Measurements from ENCODE around the gene TMEM95. TPM values are rescaled to one million over a fixed set of nuclear protein-coding genes. Genes with fewer than 3 reads are reported as not detected.
A peak's percentile ranks its signal among the peaks of the same experiment; 100 is the strongest.

Gene TMEM95
- total and polyA plus RNA-seq, 10 of the 15 experiments (the other 5 are each of a cell fraction or from before 2014, with no cell fraction given) = 0.05 to 0.28 TPM; not detected in 8

DNA sequence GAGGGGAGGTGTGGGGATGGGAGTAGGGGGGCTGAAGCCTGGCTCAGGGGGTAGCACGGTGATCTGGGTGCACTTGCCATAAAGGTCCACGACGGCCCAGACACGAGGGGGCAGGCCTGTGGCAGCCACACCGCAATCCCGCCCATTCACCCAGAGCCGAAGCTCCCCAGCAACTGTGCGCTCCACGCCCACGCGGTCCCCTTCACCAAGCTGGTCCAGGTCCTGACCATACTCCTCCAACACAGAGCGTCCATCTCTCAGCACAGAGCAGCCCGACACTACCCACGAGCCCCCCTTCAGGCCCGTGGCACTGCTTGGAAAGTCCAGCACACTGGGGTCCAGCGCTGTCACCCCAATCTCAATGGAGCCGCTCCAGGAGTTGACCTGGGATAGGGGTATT is 27.5 kb upstream of the TMEM95 start:
- Histone ChIP-seq H3K9ac (ENCODE audit: control insufficient read depth, insufficient read depth, low read length) (0 out of 2 replicates have a peak overlapping the region, but pooled peaks have one; percentile 21), H3K4me3 (no peak overlapping the region), H3K9me3 (replicated peaks; ENCODE audit: control insufficient read depth, insufficient read depth, low read length) (no peaks in the 10 kb centered on the region), H3K27me3 (replicated peaks in 1 of 2; ENCODE audit: control insufficient read depth in 2 of 2, insufficient read depth in 2 of 2, low read length in 1 of 2) (no peaks in the 10 kb centered on the region), H3K36me3 (ENCODE audit: control insufficient read depth in 2 of 2, insufficient read depth in 2 of 2, low read length in 1 of 2) (peaks cover 6 to 17% of the 10 kb centered on the region in 2 experiments; a peak in 3 of 4 replicates), H3K4me1 (ENCODE audit: control insufficient read depth, insufficient read depth, low read length) (peaks cover 27% of the 10 kb centered on the region), H3K4me2 (ENCODE audit: control insufficient read depth, insufficient read depth) (peak overlapping the region; percentile 66), H3K27ac (ENCODE audit: control insufficient read depth, insufficient read depth) (no peak overlapping the region), H2AFZ (ENCODE audit: control insufficient read depth, low read depth, low read length) (no peak overlapping the region), H3K79me2 (ENCODE audit: control insufficient read depth, insufficient read depth, low read length) (peaks cover 17% of the 10 kb centered on the region), H4K20me1 (ENCODE audit: control insufficient read depth, insufficient read depth) (no peaks in the 10 kb centered on the region)
- in situ Hi-C loops (cut with MboI) = no loop called here
- ATAC-seq = no peak
- ChIA-PET SMC1A (ENCODE audit: uncharacterized antibody, unreplicated experiment) (interaction anchor here (3.5 kb wide), 1 partner anchor 9 kb away, joined by 21 read pairs; the partner anchor contains the start of gene ACAP1), CTCF (interaction anchor here (5.1 to 7.9 kb wide), 2 partner anchors 10 to 17 kb away, joined by 46 to 49 read pairs; partner anchors contain the start of gene ACAP1), RAD21 (ENCODE audit: unreplicated experiment) (interaction anchor here (1.5 to 2.2 kb wide), 2 partner anchors 9 to 26 kb away, joined by 3 to 10 read pairs; partner anchors contain the start of gene ACAP1), POLR2A (interaction anchor here (3.2 kb wide), 1 partner anchor 9 kb away, joined by 21 read pairs; the partner anchor contains the start of gene ACAP1)
- TF ChIP-seq CBX5 (IDR thresholded peaks at IDR 0.05; ENCODE audit: low read depth) = no peak
- no peak for TF ChIP-seq POLR2AphosphoS2 (IDR thresholded peaks at IDR 0.05; ENCODE audit: low read depth, low read length)
- no peak for TF ChIP-seq SREBF2 (IDR thresholded peaks at IDR 0.05; ENCODE audit: low read length)
- no peak for TF ChIP-seq TCF3 (IDR thresholded peaks at IDR 0.05; ENCODE audit: borderline replicate concordance, insufficient read depth, low read depth, low read length)
- no peak for TF ChIP-seq KAT2A (conservative IDR thresholded peaks at IDR 0.05; ENCODE audit: control insufficient read depth, low read depth, low read length)
- TF ChIP-seq, protein P1, sequence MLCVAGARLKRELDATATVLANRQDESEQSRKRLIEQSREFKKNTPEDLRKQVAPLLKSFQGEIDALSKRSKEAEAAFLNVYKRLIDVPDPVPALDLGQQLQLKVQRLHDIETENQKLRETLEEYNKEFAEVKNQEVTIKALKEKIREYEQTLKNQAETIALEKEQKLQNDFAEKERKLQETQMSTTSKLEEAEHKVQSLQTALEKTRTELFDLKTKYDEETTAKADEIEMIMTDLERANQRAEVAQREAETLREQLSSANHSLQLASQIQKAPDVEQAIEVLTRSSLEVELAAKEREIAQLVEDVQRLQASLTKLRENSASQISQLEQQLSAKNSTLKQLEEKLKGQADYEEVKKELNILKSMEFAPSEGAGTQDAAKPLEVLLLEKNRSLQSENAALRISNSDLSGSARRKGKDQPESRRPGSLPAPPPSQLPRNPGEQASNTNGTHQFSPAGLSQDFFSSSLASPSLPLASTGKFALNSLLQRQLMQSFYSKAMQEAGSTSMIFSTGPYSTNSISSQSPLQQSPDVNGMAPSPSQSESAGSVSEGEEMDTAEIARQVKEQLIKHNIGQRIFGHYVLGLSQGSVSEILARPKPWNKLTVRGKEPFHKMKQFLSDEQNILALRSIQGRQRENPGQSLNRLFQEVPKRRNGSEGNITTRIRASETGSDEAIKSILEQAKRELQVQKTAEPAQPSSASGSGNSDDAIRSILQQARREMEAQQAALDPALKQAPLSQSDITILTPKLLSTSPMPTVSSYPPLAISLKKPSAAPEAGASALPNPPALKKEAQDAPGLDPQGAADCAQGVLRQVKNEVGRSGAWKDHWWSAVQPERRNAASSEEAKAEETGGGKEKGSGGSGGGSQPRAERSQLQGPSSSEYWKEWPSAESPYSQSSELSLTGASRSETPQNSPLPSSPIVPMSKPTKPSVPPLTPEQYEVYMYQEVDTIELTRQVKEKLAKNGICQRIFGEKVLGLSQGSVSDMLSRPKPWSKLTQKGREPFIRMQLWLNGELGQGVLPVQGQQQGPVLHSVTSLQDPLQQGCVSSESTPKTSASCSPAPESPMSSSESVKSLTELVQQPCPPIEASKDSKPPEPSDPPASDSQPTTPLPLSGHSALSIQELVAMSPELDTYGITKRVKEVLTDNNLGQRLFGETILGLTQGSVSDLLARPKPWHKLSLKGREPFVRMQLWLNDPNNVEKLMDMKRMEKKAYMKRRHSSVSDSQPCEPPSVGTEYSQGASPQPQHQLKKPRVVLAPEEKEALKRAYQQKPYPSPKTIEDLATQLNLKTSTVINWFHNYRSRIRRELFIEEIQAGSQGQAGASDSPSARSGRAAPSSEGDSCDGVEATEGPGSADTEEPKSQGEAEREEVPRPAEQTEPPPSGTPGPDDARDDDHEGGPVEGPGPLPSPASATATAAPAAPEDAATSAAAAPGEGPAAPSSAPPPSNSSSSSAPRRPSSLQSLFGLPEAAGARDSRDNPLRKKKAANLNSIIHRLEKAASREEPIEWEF (IDR thresholded peaks at IDR 0.05; ENCODE audit: insufficient replicate concordance, low read depth, low read length) = no peak
- TF ChIP-seq CBX3 (IDR thresholded peaks at IDR 0.05; ENCODE audit: borderline replicate concordance, low read depth) = no peak
- TF ChIP-seq, protein P2, sequence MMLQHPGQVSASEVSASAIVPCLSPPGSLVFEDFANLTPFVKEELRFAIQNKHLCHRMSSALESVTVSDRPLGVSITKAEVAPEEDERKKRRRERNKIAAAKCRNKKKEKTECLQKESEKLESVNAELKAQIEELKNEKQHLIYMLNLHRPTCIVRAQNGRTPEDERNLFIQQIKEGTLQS (IDR thresholded peaks at IDR 0.05; ENCODE audit: borderline replicate concordance, extremely low read depth, low read depth, low read length) = no peak
- intact Hi-C loops (cut with micrococcal nuclease; ENCODE audit: unreplicated experiment) = no loop called here
- DNase-seq (ENCODE audit: low read depth, low spot score) = no peak
- FAIRE-seq = no peak
- WGBS (ENCODE audit: insufficient coverage, insufficient replicate concordance, low lambda C conversion rate, missing lambda C conversion rate) = 77% methylated on average over 12 of the region's 17 CpGs
- BruUV-seq (replicated peaks) = no TSS peak

Measured in GM12878 (cell line).